GM19239 (cell line): ENCODE measurements around the gene PPP6R1.

Experiments used
- DNase-seq: peaks from one replicate; pipeline ENCODE4 v3.0.0; 2011; ENCODE audit warnings: low spot score; ENCODE audit not compliant: insufficient read length
- FAIRE-seq: peaks from 2 replicates; lab custom pipeline; 2011; peaks lifted over from hg19 to GRCh38; lab: Jason Lieb, UNC

PPP6R1 gene

GRCh38 chr19:55261671-55262126, 2.9 kb upstream of the PPP6R1 start:
- FAIRE-seq (no peak), DNase-seq (no peak)

- no peak for FAIRE-seq
Observed at GRCh38 chr19:55259540-55260210, 858 bp upstream of the PPP6R1 start.

GRCh38 chr19:55258476-55258827, 365 bp downstream of the PPP6R1 start:
- FAIRE-seq (no peak), DNase-seq (no peak)

More at GRCh38 chr19:55259540-55260210, 858 bp upstream of the PPP6R1 start:
- no peak for DNase-seq

- FAIRE-seq (peak; percentile 51), DNase-seq (no peak)
Observed at GRCh38 chr19:55257461-55258420, 1.1 kb downstream of the PPP6R1 start.

DNA sequence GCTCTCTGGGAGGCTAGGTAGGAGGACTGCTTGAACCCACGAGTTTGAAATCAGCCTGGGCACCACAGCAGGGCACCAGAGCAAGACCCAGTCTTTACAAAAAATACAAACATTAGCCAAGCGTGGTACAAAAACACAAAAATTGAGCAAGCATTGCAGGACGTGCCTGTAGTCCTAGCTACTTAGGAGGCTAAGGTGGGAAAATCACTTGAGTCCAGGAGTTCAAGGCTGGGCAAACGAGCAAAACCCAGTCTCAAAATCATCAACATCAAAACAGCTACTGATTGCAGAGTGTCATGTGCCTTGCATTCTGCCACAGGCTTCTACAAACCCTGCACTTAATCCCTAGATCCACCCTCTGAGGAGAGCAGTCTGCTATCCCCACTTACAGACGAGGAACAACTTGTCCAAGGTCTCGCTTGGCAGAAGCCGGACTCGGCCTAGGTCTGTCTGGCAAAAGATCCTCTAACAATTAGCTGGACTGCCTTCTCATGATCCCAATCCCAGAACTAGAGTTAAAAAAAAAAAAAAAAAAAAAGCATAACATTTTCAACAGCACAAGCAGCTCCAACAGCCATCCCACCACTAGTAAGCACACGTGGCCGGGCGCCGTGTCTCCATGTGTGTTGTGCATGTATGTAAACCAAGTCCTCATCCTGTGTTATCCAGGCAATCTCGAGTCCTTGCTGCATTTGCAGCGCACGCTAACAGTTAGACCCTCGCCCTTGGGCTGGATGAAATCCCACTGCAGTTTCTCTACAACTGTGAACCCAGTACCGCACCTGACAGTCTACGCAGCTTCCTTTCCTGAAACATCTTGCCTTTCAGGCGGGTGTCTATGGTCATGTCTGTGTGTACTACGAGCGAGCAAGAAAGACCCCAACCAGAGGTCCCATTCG, 2.0 kb downstream of the PPP6R1 start:
- DNase-seq (no peak), FAIRE-seq (no peak)

DNA sequence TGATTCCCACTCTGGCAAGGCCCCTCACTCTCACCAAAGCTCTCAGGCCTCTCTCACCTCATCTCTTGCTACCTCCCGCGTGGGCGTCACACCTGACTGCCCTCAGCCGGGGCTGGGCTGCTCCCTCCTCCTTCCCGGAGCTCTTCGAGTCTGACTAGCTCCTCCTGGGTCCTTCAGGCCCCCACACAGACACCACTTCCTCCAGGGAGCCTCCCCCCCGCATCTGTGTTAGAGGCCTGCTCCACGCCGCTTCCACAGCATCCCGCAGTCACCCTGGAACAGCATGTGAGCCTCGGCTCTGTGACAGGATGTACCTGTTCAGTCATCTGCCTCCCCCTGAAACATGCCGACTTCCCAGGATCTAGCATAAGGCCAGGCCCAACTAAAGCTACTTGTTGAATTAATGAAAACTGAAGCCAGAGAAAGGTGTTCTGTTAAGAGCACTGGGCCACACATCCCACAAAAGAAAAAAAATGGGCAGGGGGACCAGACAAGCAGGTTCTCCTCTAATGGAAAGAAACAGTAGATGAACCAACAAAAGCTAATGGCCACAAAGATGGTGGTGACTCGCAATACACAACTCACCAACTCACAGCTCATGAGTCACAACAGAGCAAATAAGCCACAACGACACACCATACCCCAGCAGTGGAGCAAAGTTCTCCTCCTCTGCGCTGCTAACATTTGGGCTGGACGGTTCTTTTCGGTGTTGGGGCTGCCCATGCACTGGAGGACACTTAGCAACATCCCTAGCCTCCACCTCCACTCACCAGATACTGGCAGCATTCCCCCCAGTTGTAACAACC, 3.0 kb downstream of the PPP6R1 start:
- DNase-seq, result no peak
- FAIRE-seq, result peak; percentile 80

- FAIRE-seq (no peak), DNase-seq (no peak)
Observed at GRCh38 chr19:55254625-55254977, 4.2 kb downstream of the PPP6R1 start.

DNA sequence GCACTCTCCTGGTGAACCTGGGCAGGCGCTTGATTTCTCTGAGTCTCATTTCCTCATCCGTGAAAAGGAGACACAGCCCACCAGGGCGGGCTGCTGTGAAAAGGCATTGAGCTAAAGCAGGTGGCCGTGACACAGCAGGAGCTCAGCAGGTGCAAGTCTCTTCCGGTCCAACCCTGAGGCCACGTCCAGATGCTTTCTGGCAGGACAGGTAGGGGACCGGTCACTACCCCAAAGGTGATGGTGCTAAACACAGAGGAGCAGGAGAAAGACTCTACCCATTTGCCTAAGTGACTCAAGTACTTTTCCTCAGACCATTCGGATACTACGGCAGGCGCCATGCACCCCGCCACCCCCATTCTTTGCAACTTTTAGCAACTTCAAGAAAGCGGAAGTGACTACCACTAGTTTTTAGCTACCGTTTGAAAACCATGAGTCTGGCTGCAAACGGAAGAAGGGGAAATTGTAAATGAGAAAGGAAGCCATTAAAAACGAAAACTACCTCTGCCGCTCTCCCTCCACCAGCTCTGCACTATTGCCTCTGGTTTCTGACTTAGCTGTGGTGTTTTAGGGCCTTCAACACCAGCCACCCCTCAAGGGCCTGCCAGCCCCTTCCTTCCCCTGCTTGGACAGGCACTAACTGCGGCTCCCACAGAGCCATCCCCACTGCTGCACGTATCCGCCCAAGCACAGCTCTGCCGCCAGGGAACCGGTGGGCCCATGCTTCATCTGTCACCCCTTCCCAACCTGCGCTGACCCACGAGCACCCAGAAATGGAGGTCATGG, 4.8 kb downstream of the PPP6R1 start:
- DNase-seq (peak; percentile 74), FAIRE-seq (peak; percentile 99)

DNA sequence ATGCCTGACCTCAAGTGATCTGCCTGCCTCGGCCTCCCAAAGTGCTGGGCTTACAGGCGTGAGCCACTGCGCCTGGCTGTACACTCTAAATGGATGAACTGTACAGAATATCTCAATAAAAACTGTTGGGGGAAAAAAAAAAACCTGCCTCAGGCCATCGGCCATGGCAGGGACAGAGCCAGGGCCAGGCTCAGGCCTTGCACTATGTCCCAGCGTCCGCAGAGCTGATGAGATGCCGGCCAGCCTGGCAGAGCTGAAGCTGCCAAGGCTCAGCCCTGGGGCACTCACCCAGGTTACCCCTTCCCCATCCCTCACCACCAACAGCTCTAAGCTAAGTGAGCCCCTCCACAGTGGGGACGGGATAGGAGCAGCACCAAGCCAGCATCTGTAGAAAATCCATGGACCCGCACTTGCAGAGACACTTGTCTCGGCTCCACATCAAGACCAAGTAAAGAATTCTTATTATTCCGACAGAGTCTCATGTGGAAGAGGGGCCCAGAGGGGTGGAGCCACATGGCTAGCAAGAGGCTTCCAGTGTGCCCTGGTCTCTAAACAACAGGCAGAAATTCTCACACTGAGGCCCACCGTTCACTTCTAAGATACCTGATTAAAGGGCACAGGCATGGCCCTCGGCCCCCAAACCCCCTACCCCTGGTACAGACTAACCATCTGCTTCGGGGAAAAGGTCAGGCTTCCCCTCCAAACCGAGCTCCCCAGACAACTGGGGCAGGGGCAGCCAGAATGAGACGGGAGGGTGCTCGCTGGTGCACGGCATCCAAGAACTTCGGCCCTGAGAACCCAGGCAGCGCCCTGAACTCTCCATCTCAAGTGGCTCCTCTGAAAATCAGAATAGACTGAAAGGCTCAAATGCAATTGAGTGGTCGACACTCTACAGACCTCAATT, 5.8 kb downstream of the PPP6R1 start:
- DNase-seq (no peak), FAIRE-seq (peak; percentile 28)

DNA sequence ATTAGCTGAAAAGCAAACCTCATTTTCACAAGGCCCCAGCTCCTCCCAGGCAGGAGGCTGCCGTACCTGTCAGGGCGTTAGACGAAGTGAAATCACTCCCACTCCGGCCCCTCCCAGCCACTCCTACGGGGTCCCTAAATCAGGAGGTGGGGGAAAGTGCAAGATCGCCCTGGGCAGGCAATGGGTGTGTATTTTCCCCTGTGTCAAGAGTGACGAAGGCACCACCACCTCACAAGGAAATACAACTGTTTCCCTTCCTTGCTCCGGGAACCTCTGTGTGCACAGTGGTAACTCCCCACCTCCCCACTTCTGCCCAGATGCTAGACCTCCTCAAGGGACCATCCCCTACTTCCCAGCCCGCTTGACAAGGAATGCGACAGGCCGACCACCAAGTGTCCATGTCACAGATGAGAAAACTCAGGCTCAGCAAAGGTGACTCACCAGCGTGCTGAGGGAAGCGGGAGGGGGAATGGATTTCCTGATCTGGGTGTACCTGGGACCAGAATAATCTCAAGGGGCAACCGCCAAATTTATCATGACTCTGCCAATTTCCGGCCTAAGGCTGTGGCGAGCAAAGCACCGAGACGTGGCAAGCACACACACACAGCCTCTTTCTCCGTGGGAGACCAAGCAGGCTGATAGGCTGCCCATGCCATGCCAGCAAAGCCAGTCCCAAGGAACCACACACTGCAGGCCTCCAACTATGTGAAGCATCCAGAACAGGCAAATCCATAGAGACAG, 7.3 kb downstream of the PPP6R1 start:
- DNase-seq, result no peak
- FAIRE-seq, result peak; percentile 85

DNA sequence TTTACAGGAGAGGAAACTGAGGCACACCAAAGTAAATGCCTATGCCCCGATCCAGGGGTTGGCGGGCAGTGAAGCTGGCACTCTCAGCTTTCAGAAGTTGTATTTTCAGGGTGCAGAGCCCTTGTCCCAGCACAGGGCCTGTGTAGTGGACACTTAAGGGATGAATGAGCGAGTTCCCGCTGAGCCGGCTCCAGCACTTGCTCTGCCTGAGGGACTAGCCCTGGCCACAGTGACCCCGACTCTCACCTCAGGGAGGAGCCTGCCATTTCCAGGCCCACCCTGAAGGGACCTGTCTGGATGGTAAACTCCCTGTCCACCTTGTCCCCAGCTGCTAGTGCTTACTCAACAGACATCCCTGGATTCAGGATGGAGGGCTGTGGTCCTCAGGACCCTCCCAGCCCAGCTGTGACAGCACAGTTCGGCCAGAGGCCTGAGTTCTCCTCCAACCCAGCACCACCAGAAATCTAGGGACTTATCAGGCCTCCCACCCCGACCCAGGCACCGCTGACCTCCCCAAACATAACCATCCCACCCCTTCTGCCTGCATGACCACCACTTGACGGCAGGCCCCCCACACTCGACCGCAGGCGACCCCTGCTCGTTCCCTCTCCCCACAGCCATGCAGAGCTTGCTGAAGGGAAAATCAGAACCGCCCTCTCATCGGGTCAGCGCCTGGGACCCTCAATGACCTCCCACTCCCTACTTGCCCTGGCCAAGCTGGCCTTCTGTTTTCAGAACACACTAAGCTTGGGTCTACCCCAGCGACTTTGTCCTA, 8.4 kb downstream of the PPP6R1 start:
- DNase-seq, result no peak
- no peak for FAIRE-seq

DNA sequence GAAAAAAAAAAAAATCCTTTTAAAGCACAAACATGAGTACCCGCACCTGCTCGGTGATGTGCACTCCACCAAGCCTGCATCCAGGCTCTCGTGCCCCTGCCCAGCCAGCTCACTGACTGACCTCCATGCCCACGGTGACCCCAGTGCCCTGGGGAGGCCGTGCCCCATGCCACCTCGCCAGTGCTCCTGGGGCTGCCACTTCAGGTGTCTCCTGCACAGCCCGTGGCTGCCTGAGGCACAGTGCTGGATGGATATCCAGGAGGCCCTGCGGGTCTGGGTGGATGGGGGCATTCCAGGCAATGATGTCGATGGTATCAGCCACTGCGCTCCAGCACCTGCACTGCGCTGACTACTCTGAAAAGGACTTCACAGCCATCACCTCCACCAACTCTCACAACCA, 9.0 kb downstream of the PPP6R1 start:
- DNase-seq, result no peak
- no peak for FAIRE-seq

GRCh38 chr19:55248704-55249103, 10.1 kb downstream of the PPP6R1 start:
- DNase-seq (no peak), FAIRE-seq (no peak)

DNA sequence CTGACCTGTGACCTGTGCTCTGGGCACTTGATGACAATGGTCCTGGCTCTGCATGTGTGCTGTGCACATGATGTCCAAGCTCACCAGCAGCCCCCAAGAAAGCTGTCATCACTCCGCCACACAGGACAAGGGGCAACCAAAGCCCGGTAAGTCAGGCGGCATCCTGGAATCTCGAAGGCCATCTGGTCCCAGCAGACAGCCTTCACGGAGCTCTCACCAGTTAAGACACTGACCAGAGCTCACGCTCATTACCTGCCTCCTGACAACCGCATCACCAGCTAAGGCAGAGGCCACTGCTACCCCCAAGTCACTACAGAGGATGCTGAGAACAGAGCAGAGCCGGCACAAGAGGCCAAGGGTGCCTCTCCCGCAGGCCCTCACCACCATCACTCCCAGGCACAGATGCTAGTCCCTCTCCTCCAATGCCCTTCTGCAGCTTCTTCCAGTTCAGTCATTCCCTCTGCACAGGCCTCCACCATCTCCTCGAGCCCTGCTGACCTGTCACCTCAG, 10.6 kb downstream of the PPP6R1 start:
- FAIRE-seq (no peak), DNase-seq (no peak)

DNA sequence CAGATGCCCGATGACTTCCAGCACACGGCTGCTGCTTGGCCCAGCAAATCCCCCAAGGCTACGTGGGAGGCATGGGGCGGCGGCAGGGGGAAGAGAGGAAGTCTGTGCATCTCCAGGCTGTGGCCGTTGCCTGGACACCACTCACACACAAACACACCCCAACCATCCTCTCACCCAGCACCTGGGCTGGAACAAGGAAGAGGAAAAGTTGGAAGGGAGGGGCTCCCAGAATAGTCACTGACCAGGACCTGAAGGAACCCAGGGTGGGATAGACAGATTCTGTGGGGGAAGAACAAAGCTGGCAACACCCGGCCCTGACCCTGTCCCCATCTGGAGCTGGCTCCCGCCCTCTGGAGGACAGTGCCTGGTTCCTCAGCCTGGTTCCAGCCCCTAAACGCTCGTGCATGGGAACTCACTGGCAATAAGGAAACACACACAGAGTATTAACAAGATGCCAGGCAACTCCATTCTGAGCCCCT, 11.2 kb downstream of the PPP6R1 start:
- FAIRE-seq (no peak), DNase-seq (no peak)
